ENCODE data around the gene CHMP3. TPM values are rescaled to one million over a fixed set of nuclear protein-coding genes. Genes with fewer than 3 reads are reported as not detected.

The CHMP3 gene
- total and polyA plus RNA-seq, 2 of the 13 experiments (the other 11 are each of a cell fraction or from before 2014, with no cell fraction given): 64.1 to 114 TPM

DNA sequence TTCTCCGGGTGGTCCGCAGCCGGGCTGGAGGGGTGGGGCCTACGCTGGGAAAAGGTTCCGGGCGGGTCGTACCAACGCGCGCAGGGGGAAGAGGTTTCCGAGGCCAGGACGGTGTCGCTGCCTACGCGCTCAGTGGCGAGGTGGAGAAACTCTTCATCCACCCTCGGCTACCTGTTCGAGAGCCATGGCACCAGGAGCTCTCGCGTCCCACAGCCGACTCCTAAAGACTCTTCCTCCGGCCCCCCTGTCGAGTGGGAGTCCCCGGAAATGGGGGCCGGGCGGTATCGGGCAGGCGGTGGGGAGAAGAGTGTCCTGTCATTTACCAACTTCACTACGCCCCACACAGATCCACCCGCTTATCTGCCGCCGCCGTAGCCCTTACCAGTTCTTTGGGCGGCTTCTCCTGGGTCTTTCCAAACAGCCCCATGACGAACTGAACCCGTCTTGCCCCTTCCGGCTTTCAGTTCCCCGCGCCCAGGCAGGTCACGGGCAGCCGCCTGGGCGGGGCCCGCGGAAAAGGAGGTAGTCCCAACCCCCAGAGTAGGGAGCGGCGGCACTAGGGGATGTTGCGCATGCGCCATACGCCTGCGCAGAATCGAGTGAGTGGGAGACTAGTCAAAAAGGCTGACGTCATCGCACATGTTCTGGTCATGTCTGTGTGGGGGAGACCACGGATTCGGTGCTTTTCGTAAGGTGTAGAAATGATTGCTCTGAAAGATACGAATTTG lies at the start of gene CHMP3 (continued):
- TF ChIP-seq, protein P1, sequence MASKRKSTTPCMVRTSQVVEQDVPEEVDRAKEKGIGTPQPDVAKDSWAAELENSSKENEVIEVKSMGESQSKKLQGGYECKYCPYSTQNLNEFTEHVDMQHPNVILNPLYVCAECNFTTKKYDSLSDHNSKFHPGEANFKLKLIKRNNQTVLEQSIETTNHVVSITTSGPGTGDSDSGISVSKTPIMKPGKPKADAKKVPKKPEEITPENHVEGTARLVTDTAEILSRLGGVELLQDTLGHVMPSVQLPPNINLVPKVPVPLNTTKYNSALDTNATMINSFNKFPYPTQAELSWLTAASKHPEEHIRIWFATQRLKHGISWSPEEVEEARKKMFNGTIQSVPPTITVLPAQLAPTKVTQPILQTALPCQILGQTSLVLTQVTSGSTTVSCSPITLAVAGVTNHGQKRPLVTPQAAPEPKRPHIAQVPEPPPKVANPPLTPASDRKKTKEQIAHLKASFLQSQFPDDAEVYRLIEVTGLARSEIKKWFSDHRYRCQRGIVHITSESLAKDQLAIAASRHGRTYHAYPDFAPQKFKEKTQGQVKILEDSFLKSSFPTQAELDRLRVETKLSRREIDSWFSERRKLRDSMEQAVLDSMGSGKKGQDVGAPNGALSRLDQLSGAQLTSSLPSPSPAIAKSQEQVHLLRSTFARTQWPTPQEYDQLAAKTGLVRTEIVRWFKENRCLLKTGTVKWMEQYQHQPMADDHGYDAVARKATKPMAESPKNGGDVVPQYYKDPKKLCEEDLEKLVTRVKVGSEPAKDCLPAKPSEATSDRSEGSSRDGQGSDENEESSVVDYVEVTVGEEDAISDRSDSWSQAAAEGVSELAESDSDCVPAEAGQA (IDR thresholded peaks at IDR 0.05; ENCODE audit: low read depth): no peak
- TF ChIP-seq, protein P1 (CRISPR knock-in tag; IDR thresholded peaks at IDR 0.05; ENCODE audit: borderline replicate concordance): 0 out of 2 replicates have a peak, but pooled peaks have one; percentile 44
- peak; percentile 50; the same call in 1 of the 2 replicates for TF ChIP-seq ZBTB7A (CRISPR knock-in tag; IDR thresholded peaks at IDR 0.05)
- peak; percentile 49; the same call in 1 of the 2 replicates for TF ChIP-seq GFI1 (CRISPR knock-in tag; IDR thresholded peaks at IDR 0.05; ENCODE audit: borderline replicate concordance)
- TF ChIP-seq RCOR2 (CRISPR knock-in tag; IDR thresholded peaks at IDR 0.05): no peak
- TF ChIP-seq ZNF816 (CRISPR knock-in tag; IDR thresholded peaks at IDR 0.05; ENCODE audit: borderline replicate concordance): peak; percentile 73; the same call in 1 of the 2 replicates
- TF ChIP-seq TP53 (CRISPR knock-in tag; conservative IDR thresholded peaks at IDR 0.05): peak; percentile 84
- peak; percentile 88; the same call in 1 of the 2 replicates for TF ChIP-seq ZNF350 (CRISPR knock-in tag; IDR thresholded peaks at IDR 0.05; ENCODE audit: borderline replicate concordance, low read depth)
- TF ChIP-seq ZNF264 (CRISPR knock-in tag; IDR thresholded peaks at IDR 0.05): no peak; the same call in 1 of the 2 replicates
- TF ChIP-seq SP140L (CRISPR knock-in tag; IDR thresholded peaks at IDR 0.05; ENCODE audit: borderline replicate concordance): 0 out of 2 replicates have a peak, but pooled peaks have one; percentile 36
- TF ChIP-seq EEA1 (CRISPR knock-in tag; IDR thresholded peaks at IDR 0.05; ENCODE audit: borderline replicate concordance): peak; percentile 28; the same call in 1 of the 2 replicates
- no peak for TF ChIP-seq SMC3 (IDR thresholded peaks at IDR 0.05; ENCODE audit: low read length)
- TF ChIP-seq ZNF558 (CRISPR knock-in tag; IDR thresholded peaks at IDR 0.05; ENCODE audit: borderline replicate concordance): peak; percentile 88; the same call in 1 of the 2 replicates
- peak; percentile 90 for TF ChIP-seq SRSF1 (optimal IDR thresholded peaks at IDR 0.05; ENCODE audit: low read depth, low read length)
- peak; percentile 99 for TF ChIP-seq CREB1 (IDR thresholded peaks at IDR 0.05)
- peak; percentile 92 for TF ChIP-seq CREB1 (CRISPR knock-in tag; IDR thresholded peaks at IDR 0.05)
- peak; percentile 65; the same call in 1 of the 2 replicates for TF ChIP-seq YEATS2 (CRISPR knock-in tag; IDR thresholded peaks at IDR 0.05; ENCODE audit: borderline replicate concordance)
- no peak for TF ChIP-seq ZNF207 (IDR thresholded peaks at IDR 0.05; ENCODE audit: borderline replicate concordance)
- TF ChIP-seq TAF1 (CRISPR knock-in tag; IDR thresholded peaks at IDR 0.05): peak; percentile 86
- TF ChIP-seq NR2F1 (CRISPR knock-in tag; IDR thresholded peaks at IDR 0.05): 0 out of 4 replicates have a peak, but pooled peaks of 1 of the 2 experiments have one; percentile 49
- peak; percentile 86 for TF ChIP-seq PHF8 (CRISPR knock-in tag; IDR thresholded peaks at IDR 0.05)
- TF ChIP-seq, protein P2, sequence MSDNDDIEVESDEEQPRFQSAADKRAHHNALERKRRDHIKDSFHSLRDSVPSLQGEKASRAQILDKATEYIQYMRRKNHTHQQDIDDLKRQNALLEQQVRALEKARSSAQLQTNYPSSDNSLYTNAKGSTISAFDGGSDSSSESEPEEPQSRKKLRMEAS (IDR thresholded peaks at IDR 0.05): peak; percentile 98
- TF ChIP-seq ZNF891 (CRISPR knock-in tag; IDR thresholded peaks at IDR 0.05): no peak; the same call in 1 of the 2 replicates
- TF ChIP-seq, protein P3, sequence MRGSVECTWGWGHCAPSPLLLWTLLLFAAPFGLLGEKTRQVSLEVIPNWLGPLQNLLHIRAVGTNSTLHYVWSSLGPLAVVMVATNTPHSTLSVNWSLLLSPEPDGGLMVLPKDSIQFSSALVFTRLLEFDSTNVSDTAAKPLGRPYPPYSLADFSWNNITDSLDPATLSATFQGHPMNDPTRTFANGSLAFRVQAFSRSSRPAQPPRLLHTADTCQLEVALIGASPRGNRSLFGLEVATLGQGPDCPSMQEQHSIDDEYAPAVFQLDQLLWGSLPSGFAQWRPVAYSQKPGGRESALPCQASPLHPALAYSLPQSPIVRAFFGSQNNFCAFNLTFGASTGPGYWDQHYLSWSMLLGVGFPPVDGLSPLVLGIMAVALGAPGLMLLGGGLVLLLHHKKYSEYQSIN (CRISPR knock-in tag; IDR thresholded peaks at IDR 0.05; ENCODE audit: borderline replicate concordance): no peak

All from HepG2 (cell line).